Measurements from ENCODE around the gene PTPRN2.

GRCh38 chr7:158508802-158509385 is 78.7 kb downstream of the PTPRN2 start:
- TF ChIP-seq, protein P1, sequence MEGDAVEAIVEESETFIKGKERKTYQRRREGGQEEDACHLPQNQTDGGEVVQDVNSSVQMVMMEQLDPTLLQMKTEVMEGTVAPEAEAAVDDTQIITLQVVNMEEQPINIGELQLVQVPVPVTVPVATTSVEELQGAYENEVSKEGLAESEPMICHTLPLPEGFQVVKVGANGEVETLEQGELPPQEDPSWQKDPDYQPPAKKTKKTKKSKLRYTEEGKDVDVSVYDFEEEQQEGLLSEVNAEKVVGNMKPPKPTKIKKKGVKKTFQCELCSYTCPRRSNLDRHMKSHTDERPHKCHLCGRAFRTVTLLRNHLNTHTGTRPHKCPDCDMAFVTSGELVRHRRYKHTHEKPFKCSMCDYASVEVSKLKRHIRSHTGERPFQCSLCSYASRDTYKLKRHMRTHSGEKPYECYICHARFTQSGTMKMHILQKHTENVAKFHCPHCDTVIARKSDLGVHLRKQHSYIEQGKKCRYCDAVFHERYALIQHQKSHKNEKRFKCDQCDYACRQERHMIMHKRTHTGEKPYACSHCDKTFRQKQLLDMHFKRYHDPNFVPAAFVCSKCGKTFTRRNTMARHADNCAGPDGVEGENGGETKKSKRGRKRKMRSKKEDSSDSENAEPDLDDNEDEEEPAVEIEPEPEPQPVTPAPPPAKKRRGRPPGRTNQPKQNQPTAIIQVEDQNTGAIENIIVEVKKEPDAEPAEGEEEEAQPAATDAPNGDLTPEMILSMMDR (conservative IDR thresholded peaks at IDR 0.05 in 1 of 2, IDR thresholded peaks at IDR 0.05 in 1 of 2; ENCODE audit: extremely low read depth in 1 of 2, insufficient read depth in 1 of 2, low read depth in 1 of 2, low read length in 2 of 2): no peak
- TF ChIP-seq EZH2 (IDR thresholded peaks at IDR 0.05; ENCODE audit: borderline replicate concordance, low read length): no peak

Data from mammary epithelial cell (primary cell).